ENCODE data around the gene KRTAP6-2.

Gene KRTAP6-2

DNA sequence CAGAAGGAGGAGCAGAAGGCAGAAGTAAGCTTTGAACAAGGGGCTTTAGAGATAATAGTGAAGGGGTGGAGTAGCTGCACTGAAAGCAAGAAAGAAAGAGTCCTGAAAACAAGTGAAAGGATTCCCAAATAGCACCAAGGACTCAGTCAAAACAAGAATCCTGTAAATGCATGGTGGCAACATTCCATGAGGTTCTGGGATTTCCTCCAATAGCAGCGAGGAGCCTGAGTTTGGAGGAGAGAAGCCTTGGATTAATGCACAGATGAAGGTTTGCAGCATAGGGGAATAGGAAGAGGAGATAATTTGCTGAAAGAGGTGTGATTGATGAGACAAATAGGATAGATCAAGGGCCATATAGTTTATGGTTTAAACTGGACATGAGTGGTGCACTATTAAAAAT is 19.4 kb downstream of the KRTAP6-2 start:
- TF ChIP-seq, protein P1, sequence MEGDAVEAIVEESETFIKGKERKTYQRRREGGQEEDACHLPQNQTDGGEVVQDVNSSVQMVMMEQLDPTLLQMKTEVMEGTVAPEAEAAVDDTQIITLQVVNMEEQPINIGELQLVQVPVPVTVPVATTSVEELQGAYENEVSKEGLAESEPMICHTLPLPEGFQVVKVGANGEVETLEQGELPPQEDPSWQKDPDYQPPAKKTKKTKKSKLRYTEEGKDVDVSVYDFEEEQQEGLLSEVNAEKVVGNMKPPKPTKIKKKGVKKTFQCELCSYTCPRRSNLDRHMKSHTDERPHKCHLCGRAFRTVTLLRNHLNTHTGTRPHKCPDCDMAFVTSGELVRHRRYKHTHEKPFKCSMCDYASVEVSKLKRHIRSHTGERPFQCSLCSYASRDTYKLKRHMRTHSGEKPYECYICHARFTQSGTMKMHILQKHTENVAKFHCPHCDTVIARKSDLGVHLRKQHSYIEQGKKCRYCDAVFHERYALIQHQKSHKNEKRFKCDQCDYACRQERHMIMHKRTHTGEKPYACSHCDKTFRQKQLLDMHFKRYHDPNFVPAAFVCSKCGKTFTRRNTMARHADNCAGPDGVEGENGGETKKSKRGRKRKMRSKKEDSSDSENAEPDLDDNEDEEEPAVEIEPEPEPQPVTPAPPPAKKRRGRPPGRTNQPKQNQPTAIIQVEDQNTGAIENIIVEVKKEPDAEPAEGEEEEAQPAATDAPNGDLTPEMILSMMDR (IDR thresholded peaks at IDR 0.05; ENCODE audit: insufficient read depth, missing control alignments), result no peak
- no peak for FAIRE-seq
- DNase-seq (ENCODE audit: insufficient read length, low spot score), result no peak

DNA sequence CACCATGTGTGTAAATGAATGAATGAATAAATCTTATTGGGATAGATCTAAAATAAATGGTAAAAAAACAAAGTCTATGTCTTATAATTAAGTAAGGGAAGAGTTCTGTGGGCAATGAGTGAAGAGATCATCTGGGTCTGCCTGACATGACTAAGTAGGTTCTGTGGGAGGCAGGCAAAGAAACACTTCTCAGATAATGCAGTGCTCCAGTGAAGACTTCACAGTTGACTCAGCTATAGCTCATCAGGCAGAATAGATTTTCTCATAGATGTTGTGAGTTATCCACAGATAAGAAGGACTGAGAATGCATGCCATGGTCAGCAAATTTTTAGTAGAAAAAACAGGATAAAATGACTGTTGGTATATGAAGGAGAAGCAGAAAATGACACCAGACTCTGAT is 20.9 kb downstream of the KRTAP6-2 start:
- DNase-seq (ENCODE audit: insufficient read length, low spot score) (no peak), FAIRE-seq (no peak)
- TF ChIP-seq, protein P1 (IDR thresholded peaks at IDR 0.05; ENCODE audit: insufficient read depth, missing control alignments), result no peak

DNA sequence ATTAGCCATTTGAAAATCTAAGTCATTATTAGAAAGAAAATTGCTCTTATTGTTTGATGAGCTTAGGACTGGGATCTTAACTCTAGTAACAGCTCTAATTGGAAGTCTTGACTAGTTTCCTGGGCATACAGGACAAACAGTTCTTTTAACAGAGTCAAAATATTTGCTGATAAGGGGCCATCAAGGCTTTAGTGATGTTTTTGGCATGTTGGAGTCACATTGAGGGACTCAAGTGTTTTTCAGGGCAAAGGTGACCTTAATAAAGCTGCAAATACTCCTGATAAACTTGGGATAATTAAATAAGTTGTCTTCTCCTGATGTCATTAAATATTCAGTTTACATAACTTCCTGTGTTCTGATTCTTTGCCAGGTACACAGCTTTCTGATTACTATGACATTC is 31.1 kb downstream of the KRTAP6-2 start:
- FAIRE-seq, result no peak
- TF ChIP-seq, protein P1 (IDR thresholded peaks at IDR 0.05; ENCODE audit: insufficient read depth, missing control alignments), result no peak

DNA sequence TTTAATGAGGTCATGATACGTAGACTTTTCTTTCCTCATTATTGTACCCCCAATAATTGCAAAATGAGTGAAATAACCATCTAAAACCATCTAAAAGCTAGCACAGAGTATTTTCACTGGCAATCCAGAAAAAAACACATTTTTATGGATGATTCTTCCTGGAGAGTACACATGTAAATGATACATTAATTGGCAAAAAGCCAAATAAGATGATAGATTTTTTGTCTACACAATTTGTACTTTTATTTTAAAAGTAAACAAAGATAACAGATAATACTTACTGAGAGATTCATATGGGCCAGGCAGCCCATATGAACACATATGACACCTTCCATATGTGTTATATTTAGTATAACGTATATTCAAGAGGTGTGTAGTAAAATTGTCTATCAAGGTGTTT is 35.1 kb downstream of the KRTAP6-2 start:
- DNase-seq (ENCODE audit: insufficient read length, low spot score) (no peak), FAIRE-seq (no peak)
- TF ChIP-seq, protein P1 (IDR thresholded peaks at IDR 0.05; ENCODE audit: insufficient read depth, missing control alignments), result no peak

More for the DNA sequence above, 31.1 kb downstream of the KRTAP6-2 start:
- DNase-seq (ENCODE audit: insufficient read length, low spot score), result no peak

DNA sequence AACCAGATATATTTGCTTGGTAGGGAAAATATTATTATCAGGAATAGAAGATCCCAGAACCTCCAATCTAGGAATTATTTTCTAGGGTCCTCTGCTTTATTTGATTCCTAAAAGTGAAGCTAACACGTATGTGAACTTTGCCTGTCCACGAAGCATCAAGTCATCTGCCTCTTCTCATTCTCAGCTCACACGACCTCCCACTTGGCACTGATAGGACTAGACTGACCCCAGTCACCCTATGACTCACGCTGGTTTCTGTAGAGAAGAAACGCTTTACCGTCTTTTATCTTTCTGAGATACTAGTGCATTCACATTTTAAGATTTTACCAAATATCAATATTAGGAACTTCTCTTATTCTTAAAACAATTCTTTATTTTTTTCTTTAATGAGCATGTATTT is 35.6 kb downstream of the KRTAP6-2 start:
- TF ChIP-seq, protein P1 (IDR thresholded peaks at IDR 0.05; ENCODE audit: insufficient read depth, missing control alignments), result no peak
- FAIRE-seq (no peak), DNase-seq (ENCODE audit: insufficient read length, low spot score) (no peak)

DNA sequence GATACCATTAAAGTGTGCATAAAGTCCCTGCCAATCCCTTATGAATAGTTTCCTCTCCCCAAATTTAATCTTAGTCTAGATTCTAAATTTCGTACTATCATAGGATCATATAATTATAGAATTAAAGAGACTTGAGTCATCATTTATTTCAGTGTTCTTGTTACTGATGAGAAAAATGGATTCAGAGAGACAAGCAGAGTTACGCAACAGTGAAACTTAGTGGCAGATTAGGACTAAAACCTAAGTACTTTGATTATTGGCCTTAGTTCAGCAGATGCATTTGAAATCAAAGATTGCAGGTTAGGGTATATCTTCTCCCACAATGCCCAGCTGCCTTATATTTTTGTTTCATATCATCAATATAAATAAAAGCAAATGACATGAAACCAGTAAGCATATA is 36.7 kb downstream of the KRTAP6-2 start:
- FAIRE-seq (no peak), DNase-seq (ENCODE audit: insufficient read length, low spot score) (no peak)
- TF ChIP-seq, protein P1 (IDR thresholded peaks at IDR 0.05; ENCODE audit: insufficient read depth, missing control alignments), result no peak

DNA sequence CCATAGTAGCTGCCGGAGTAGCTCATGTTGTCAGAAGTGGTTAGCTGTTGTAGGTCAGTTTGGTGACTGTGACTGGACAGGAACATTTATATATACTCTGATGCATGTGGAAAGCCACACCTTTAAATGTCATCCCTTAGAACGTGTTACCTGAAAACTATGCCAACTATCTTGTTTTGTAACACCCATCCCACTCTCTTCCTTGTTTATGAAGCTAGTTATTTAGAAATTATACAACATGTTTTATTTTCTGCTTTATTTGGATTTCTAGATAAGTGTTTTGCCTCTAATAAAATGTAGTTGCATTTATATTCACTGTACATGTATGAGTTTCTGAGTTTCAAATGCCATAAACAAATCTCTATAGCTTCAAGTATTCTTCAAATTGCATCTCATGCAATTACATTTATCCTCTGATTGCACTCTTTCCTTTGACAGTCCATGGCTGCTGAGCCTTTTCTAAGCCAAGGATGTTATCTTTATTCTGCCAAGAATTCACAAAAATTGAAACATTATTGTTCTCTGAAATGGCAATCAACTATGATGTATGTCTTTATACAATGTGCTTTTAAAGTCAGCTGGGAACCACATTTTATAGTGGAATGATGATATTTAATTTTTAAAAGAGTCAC is 37.3 kb downstream of the KRTAP6-2 start, which contains the start of gene KRTAP19-7:
TSS of gene KRTAP19-7 (minus strand) at position 51 of the 632 bp plus-strand sequence. CDS start at position 26, 25 bp downstream.
- DNase-seq (ENCODE audit: insufficient read length, low spot score) (no peak), FAIRE-seq (no peak)
- TF ChIP-seq, protein P1 (IDR thresholded peaks at IDR 0.05; ENCODE audit: insufficient read depth, missing control alignments), result no peak

All from D721Med (cell line).